ENCODE results near the gene APPL2. TPM values are rescaled to one million over a fixed set of nuclear protein-coding genes. Genes with fewer than 3 reads are reported as not detected.

Gene APPL2
- total RNA-seq (2022) (35.9 and 45.8 TPM in 2 replicates), Bru-seq, nascent RNA (percentile 85 among the genes with signal in this experiment), BruChase-seq, experiment 1, labeled RNA remaining after a 6-hour chase (percentile 82 among the genes with signal in this experiment), BruChase-seq, experiment 2, labeled RNA remaining after a 2-hour chase (percentile 79 among the genes with signal in this experiment)
- long read RNA-seq, transcript APPL2-201 (21 exons, 3,239 nt), result major isoform, 28 of 52 reads
- long read RNA-seq, partial matches to known transcripts, result 1 of 52 reads
- long read RNA-seq, other reads (novel, unspliced or antisense), result 20 of 52 reads

- Mint-ChIP-seq H3K27ac (ENCODE audit: unreplicated experiment) (peak within 1 kb of the TSS; percentile 72), H3K4me3 (ENCODE audit: low read depth, unreplicated experiment) (peak within 1 kb of the TSS; percentile 80), H3K4me1 (ENCODE audit: low read depth, unreplicated experiment) (peaks cover 33% of the 10 kb centered on the region), H3K36me3 (ENCODE audit: insufficient read depth, unreplicated experiment) (peaks cover 26% of the 10 kb centered on the region), H3K27me3 (ENCODE audit: unreplicated experiment) (no peaks in the 10 kb centered on the region), H3K9me3 (ENCODE audit: low read depth, unreplicated experiment) (no peaks in the 10 kb centered on the region)
- CTCF ChIA-PET, result interaction anchor here (0.6 to 1.4 kb wide), 5 partner anchors 82 to 147 kb away, joined by 3 to 5 read pairs (median 3); partner anchors contain the start of gene C12orf75
- intact Hi-C loops (cut with micrococcal nuclease; ENCODE audit: unreplicated experiment), result loop anchor here (2.0 to 5.0 kb wide), 2 partner anchors 81 to 99 kb away; no protein-coding TSS in a partner anchor
- TF ChIP-seq, protein P1, sequence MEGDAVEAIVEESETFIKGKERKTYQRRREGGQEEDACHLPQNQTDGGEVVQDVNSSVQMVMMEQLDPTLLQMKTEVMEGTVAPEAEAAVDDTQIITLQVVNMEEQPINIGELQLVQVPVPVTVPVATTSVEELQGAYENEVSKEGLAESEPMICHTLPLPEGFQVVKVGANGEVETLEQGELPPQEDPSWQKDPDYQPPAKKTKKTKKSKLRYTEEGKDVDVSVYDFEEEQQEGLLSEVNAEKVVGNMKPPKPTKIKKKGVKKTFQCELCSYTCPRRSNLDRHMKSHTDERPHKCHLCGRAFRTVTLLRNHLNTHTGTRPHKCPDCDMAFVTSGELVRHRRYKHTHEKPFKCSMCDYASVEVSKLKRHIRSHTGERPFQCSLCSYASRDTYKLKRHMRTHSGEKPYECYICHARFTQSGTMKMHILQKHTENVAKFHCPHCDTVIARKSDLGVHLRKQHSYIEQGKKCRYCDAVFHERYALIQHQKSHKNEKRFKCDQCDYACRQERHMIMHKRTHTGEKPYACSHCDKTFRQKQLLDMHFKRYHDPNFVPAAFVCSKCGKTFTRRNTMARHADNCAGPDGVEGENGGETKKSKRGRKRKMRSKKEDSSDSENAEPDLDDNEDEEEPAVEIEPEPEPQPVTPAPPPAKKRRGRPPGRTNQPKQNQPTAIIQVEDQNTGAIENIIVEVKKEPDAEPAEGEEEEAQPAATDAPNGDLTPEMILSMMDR (IDR thresholded peaks at IDR 0.05; ENCODE audit: unreplicated experiment), result peak; percentile 79
- peak; percentile 92 for DNase-seq
- BruUV-seq (replicated peaks), result no TSS peak
Measured at GRCh38 chr12:105235732-105236476, at the start of gene APPL2. Gene APPL2 (minus strand): TSS chr12:105236174. CDS start chr12:105236012, 162 bp downstream.

GRCh38 chr12:105285378-105285777, 49.4 kb upstream of the APPL2 start:
- intact Hi-C loops (cut with micrococcal nuclease; ENCODE audit: unreplicated experiment), result no loop called here
- BruUV-seq (replicated peaks), result no TSS peak
- no peak overlapping the region for H3K4me3 Mint-ChIP-seq (ENCODE audit: low read depth, unreplicated experiment)
- H3K9me3 Mint-ChIP-seq (ENCODE audit: low read depth, unreplicated experiment), result peaks cover 12% of the 10 kb centered on the region
- no peaks in the 10 kb centered on the region for H3K36me3 Mint-ChIP-seq (ENCODE audit: insufficient read depth, unreplicated experiment)
- H3K4me1 Mint-ChIP-seq (ENCODE audit: low read depth, unreplicated experiment), result peaks cover 16% of the 10 kb centered on the region
- no peaks in the 10 kb centered on the region for H3K27me3 Mint-ChIP-seq (ENCODE audit: unreplicated experiment)
- no peak overlapping the region for H3K27ac Mint-ChIP-seq (ENCODE audit: unreplicated experiment)
- TF ChIP-seq, protein P1 (IDR thresholded peaks at IDR 0.05; ENCODE audit: unreplicated experiment), result no peak
- DNase-seq, result no peak
- CTCF ChIA-PET, result no interaction called here

- DNase-seq, result peak; percentile 54
- intact Hi-C loops (cut with micrococcal nuclease; ENCODE audit: unreplicated experiment), result loop anchor here (1.0 to 2.0 kb wide), 3 partner anchors 37 to 102 kb away; no protein-coding TSS in a partner anchor
- CTCF ChIA-PET, result no interaction called here
- Mint-ChIP-seq H3K9me3 (ENCODE audit: low read depth, unreplicated experiment) (peaks cover 12% of the 10 kb centered on the region), H3K36me3 (ENCODE audit: insufficient read depth, unreplicated experiment) (no peaks in the 10 kb centered on the region), H3K4me3 (ENCODE audit: low read depth, unreplicated experiment) (peak overlapping the region; percentile 38), H3K4me1 (ENCODE audit: low read depth, unreplicated experiment) (peaks cover 47% of the 10 kb centered on the region), H3K27ac (ENCODE audit: unreplicated experiment) (peak overlapping the region; percentile 81), H3K27me3 (ENCODE audit: unreplicated experiment) (no peaks in the 10 kb centered on the region)
- TF ChIP-seq, protein P1 (IDR thresholded peaks at IDR 0.05; ENCODE audit: unreplicated experiment), result no peak
- no TSS peak for BruUV-seq (replicated peaks)
Measured at GRCh38 chr12:105281694-105282049, 45.7 kb upstream of the APPL2 start.

GRCh38 chr12:105280966-105281693, 45.2 kb upstream of the APPL2 start:
- intact Hi-C loops (cut with micrococcal nuclease; ENCODE audit: unreplicated experiment), result loop anchor here (1.0 to 2.0 kb wide), 3 partner anchors 38 to 102 kb away; no protein-coding TSS in a partner anchor
- TF ChIP-seq, protein P1 (IDR thresholded peaks at IDR 0.05; ENCODE audit: unreplicated experiment), result no peak
- DNase-seq, result peak; percentile 63
- Mint-ChIP-seq H3K4me3 (ENCODE audit: low read depth, unreplicated experiment) (peak overlapping the region; percentile 38), H3K27ac (ENCODE audit: unreplicated experiment) (peak overlapping the region; percentile 81), H3K4me1 (ENCODE audit: low read depth, unreplicated experiment) (peaks cover 47% of the 10 kb centered on the region), H3K27me3 (ENCODE audit: unreplicated experiment) (no peaks in the 10 kb centered on the region), H3K36me3 (ENCODE audit: insufficient read depth, unreplicated experiment) (no peaks in the 10 kb centered on the region), H3K9me3 (ENCODE audit: low read depth, unreplicated experiment) (peaks cover 11% of the 10 kb centered on the region)
- CTCF ChIA-PET, result no interaction called here
- BruUV-seq (replicated peaks), result no TSS peak
